PFSK-1 (cell line): ENCODE results near the gene KLF16.

ENCODE experiments used
- FOXP2 ChIP-seq: optimal IDR thresholded peaks from 2 replicates; pipeline ENCODE3; 2011; ENCODE audit warnings: borderline replicate concordance, control low read depth, inconsistent platforms; ENCODE audit not compliant: insufficient read depth; ENCODE audit errors: extremely low read length, extremely low read depth
- POLR2AphosphoS5 ChIP-seq: IDR thresholded peaks from 2 replicates; pipeline ENCODE4 v1.6.1; 2012; ENCODE audit warnings: low read depth, mild to moderate bottlenecking, control low read depth, low read length, moderate library complexity
- SIN3A ChIP-seq: IDR thresholded peaks from 2 replicates; pipeline ENCODE4 v1.6.1; 2012; ENCODE audit warnings: mild to moderate bottlenecking, low read length, moderate library complexity, borderline replicate concordance; ENCODE audit not compliant: insufficient read depth
- TAF1 ChIP-seq: IDR thresholded peaks from 2 replicates; pipeline ENCODE4 v1.6.1; 2012; ENCODE audit warnings: low read length, control low read depth, borderline replicate concordance; ENCODE audit not compliant: insufficient read depth
- TF ChIP-seq, protein P1 (sequence below), 2 experiments: IDR thresholded peaks; 2 replicates each; pipeline versions ENCODE4 v1.6.1 to v1.8.0; 2011 to 2012; ENCODE audit warnings: low read depth in 2 of 2, low read length in 2 of 2, control low read depth in 1 of 2, inconsistent platforms in 1 of 2, mild to moderate bottlenecking in 1 of 2, moderate library complexity in 1 of 2; ENCODE audit not compliant: insufficient read depth in 1 of 2

KLF16 gene

DNA sequence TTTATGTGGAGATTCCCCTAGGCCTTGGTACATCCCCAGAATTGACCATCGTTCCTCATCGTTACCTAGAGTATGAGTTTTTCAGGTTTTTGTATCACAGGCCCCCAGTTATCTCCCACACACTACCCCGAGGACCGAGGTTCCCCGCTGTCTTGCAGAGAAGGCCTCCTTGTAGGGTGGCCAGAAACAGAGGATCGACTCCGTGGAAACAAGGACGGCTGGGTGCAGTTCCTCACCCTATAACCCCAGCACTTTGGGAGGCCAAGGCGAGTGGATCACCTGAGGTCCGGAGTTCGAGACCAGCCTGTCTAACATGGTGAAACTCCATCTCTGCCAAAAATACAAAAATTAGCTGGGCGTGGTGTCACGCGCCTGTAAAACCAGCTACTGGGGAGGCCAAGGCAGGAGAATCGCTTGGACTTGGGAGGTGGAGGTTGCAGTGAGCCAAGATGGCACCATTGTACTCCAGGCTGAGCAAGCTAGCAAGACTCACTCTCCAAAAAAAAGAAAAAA is 42.5 kb upstream of the KLF16 start:
- TF ChIP-seq FOXP2 (no peak), SIN3A (no peak)

DNA sequence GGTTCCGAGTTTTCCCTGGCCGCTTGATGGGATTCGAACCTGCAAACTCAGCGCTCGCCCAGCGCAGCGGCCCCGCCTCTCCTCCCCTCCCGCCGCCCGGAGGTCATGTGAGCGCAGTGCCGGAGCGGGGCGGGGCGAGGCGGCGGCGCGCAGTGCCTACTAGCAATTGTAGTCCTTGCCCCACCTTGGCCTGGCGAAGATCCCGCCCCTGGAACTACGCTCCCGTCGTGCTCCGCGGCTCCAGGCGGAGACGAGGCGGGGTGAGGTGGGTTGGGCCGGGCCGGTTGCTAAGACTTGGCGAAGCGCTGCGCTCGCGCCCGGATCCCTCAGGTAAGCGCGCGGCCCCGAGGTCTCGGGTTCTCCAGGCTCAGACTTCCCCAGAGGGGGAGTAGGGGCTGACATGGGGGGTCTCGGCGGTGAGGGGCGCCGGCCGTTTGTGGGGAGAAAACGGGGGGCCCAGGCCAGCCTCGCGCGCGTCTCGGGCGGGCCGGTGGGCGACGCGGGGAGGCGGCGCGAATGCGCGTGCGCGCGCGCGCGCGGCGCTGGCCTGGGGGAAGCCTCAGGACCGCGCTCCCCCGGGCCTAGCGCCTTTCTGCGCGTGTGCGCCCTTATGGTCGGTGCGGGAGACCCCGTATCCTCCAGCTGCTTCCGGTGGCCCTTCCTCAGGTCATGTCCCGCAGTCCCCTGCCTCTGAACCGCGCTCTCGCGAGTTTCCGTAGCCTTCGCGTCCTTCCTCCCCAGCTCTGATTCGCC is 41.9 kb upstream of the KLF16 start, which contains the start of the genes ADAT3 and SCAMP4:
Gene ADAT3, plus strand, starts transcription at position 290 of the 753 bp plus-strand sequence. CDS start 6,649 bp downstream, outside the sequence.
Gene SCAMP4, plus strand, starts transcription at position 290 of the 753 bp plus-strand sequence. CDS start 9,621 bp downstream, outside the sequence.
- TF ChIP-seq, protein P1, sequence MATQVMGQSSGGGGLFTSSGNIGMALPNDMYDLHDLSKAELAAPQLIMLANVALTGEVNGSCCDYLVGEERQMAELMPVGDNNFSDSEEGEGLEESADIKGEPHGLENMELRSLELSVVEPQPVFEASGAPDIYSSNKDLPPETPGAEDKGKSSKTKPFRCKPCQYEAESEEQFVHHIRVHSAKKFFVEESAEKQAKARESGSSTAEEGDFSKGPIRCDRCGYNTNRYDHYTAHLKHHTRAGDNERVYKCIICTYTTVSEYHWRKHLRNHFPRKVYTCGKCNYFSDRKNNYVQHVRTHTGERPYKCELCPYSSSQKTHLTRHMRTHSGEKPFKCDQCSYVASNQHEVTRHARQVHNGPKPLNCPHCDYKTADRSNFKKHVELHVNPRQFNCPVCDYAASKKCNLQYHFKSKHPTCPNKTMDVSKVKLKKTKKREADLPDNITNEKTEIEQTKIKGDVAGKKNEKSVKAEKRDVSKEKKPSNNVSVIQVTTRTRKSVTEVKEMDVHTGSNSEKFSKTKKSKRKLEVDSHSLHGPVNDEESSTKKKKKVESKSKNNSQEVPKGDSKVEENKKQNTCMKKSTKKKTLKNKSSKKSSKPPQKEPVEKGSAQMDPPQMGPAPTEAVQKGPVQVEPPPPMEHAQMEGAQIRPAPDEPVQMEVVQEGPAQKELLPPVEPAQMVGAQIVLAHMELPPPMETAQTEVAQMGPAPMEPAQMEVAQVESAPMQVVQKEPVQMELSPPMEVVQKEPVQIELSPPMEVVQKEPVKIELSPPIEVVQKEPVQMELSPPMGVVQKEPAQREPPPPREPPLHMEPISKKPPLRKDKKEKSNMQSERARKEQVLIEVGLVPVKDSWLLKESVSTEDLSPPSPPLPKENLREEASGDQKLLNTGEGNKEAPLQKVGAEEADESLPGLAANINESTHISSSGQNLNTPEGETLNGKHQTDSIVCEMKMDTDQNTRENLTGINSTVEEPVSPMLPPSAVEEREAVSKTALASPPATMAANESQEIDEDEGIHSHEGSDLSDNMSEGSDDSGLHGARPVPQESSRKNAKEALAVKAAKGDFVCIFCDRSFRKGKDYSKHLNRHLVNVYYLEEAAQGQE (IDR thresholded peaks at IDR 0.05; ENCODE audit: insufficient read depth in 1 of 2, low read depth in 2 of 2, low read length in 2 of 2): no peak
- TF ChIP-seq FOXP2 (peak; percentile 85), TAF1 (no peak; the same call in 1 of the 2 replicates), POLR2AphosphoS5 (peak; percentile 81), SIN3A (0 out of 2 replicates have a peak, but pooled peaks have one; percentile 51)

DNA sequence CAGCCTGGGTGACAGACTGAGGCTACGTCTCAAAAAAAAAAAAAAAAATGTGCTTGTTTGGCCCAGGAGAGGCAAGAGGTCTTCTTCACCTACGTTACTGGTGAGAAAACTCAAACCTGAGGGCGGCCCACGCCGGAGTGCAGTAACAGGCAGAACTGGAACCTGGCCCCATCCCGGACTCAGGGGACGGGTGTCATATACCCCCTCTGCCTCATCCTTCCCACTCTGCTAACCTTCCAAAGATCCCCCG is 41.4 kb upstream of the KLF16 start:
- TF ChIP-seq TAF1 (no peak), POLR2AphosphoS5 (no peak), SIN3A (no peak), FOXP2 (no peak)
- TF ChIP-seq, protein P1 (IDR thresholded peaks at IDR 0.05; ENCODE audit: insufficient read depth in 1 of 2, low read depth in 2 of 2, low read length in 2 of 2): no peak

DNA sequence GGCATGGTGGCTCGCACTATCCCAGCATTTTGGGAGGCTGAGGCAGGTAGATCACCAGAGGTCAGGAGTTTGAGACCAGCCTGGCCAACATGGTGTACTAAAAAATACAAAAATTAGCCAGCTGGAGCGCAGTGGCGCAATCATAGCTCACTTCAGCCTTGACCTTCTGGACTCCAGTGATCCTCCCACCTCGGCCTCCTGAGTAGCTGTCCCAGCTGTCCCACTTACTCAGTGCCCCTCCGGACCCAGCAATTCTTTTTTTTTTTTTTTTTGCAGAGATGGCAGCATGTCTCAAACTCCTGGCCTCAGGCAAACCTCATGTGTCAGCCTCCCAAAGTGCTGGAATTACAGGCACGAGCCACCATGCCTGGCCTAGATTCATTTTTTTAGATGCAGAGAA is 39.5 kb upstream of the KLF16 start:
- TF ChIP-seq, protein P1 (IDR thresholded peaks at IDR 0.05; ENCODE audit: insufficient read depth in 1 of 2, low read depth in 2 of 2, low read length in 2 of 2): no peak
- TF ChIP-seq FOXP2 (no peak), TAF1 (no peak), SIN3A (no peak), POLR2AphosphoS5 (no peak)

DNA sequence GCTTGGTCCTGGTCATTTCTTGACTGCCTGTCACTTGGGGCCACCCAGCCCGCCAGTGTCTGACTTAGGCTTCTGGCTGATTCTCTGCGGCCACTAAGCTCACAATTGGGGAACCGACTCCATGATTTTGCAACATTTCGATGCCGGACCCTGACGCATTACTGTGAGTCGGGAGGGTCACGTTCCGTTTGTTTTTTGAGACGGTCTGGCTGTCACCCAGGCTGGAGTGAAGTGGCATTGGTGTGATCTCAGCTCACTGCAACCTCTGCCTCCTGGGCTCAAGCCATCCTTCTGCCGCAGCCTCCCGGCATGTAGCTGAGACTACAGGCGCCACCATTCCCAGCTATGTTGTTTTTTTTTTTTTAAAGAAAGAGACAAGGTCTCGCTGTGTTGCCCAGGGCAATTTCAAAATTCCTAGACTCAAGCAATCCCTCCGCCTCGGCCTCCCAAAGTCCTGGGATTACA is 38.6 kb upstream of the KLF16 start:
- TF ChIP-seq POLR2AphosphoS5 (no peak), SIN3A (no peak), FOXP2 (no peak), TAF1 (no peak)
- TF ChIP-seq, protein P1 (IDR thresholded peaks at IDR 0.05; ENCODE audit: insufficient read depth in 1 of 2, low read depth in 2 of 2, low read length in 2 of 2): no peak
